ENCODE results near the gene AR.

- TF ChIP-seq EZH2 (IDR thresholded peaks at IDR 0.05; ENCODE audit: insufficient read depth, low read length) = no peak
- TF ChIP-seq, protein P1, sequence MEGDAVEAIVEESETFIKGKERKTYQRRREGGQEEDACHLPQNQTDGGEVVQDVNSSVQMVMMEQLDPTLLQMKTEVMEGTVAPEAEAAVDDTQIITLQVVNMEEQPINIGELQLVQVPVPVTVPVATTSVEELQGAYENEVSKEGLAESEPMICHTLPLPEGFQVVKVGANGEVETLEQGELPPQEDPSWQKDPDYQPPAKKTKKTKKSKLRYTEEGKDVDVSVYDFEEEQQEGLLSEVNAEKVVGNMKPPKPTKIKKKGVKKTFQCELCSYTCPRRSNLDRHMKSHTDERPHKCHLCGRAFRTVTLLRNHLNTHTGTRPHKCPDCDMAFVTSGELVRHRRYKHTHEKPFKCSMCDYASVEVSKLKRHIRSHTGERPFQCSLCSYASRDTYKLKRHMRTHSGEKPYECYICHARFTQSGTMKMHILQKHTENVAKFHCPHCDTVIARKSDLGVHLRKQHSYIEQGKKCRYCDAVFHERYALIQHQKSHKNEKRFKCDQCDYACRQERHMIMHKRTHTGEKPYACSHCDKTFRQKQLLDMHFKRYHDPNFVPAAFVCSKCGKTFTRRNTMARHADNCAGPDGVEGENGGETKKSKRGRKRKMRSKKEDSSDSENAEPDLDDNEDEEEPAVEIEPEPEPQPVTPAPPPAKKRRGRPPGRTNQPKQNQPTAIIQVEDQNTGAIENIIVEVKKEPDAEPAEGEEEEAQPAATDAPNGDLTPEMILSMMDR (IDR thresholded peaks at IDR 0.05; ENCODE audit: insufficient read depth, low read depth, low read length) = no peak
These were observed 61.3 kb downstream of the AR start for GRCh38 chrX:67604979-67605703.
